ENCODE measurements around the gene D2HGDH. TPM values are rescaled to one million over a fixed set of nuclear protein-coding genes. Genes with fewer than 3 reads are reported as not detected.
A peak's percentile ranks its signal among the peaks of the same experiment; 100 is the strongest.

Gene D2HGDH
- total and polyA plus RNA-seq, 2 of the 13 experiments (the other 11 are each of a cell fraction or from before 2014, with no cell fraction given), result 19.2 to 20.3 TPM

DNA sequence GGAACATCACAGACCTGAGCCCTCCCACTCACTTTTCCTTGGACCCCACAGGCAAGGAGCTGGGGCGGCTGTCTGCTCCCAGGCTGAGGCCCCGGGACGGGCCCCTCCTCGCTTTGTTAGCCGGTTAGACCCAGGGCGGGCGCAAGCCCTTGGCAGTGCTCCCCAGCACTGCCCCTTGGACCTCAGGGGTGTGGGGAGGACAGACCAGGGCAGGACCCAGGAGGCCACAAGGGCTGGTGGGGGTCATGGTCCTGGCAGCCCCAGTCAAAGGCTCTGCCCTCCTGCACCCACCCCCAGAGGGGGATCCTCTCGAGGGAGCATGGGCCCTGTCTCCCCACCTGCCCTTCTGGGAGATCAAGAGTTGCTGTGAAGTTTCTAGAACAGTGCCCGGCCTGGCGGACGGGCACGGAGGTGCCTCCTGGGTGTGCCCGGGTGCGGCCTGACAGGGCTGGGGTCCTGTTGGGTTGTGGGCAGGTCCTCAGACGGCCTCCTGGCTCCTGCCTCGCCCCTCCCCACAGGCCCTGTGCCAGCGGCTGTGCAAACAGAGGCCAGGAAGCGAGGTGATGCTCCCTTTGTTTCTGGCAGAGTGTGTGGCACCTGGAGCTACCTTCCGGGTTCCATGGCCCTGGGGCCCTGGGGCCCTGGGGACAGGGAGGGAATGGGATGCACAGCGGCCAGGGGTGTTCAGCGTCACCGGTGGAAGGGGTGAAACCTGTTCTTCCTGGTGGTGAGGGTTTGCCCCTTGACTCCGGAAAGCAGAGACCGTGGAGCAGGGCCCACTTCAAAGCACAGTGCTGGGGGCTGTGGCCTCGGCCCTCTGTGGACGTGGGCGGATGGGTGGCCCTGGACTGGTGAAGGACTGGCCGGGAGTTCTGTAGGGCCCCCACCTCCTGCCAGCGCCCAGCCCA is 39.3 kb downstream of the D2HGDH start (continued):
- TF ChIP-seq, protein P1, sequence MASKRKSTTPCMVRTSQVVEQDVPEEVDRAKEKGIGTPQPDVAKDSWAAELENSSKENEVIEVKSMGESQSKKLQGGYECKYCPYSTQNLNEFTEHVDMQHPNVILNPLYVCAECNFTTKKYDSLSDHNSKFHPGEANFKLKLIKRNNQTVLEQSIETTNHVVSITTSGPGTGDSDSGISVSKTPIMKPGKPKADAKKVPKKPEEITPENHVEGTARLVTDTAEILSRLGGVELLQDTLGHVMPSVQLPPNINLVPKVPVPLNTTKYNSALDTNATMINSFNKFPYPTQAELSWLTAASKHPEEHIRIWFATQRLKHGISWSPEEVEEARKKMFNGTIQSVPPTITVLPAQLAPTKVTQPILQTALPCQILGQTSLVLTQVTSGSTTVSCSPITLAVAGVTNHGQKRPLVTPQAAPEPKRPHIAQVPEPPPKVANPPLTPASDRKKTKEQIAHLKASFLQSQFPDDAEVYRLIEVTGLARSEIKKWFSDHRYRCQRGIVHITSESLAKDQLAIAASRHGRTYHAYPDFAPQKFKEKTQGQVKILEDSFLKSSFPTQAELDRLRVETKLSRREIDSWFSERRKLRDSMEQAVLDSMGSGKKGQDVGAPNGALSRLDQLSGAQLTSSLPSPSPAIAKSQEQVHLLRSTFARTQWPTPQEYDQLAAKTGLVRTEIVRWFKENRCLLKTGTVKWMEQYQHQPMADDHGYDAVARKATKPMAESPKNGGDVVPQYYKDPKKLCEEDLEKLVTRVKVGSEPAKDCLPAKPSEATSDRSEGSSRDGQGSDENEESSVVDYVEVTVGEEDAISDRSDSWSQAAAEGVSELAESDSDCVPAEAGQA (IDR thresholded peaks at IDR 0.05; ENCODE audit: low read depth), result no peak
- TF ChIP-seq, protein P1 (CRISPR knock-in tag; IDR thresholded peaks at IDR 0.05; ENCODE audit: borderline replicate concordance), result no peak
- peak; percentile 44; the same call in 1 of the 2 replicates for TF ChIP-seq ZNF143 (CRISPR knock-in tag; IDR thresholded peaks at IDR 0.05)
- TF ChIP-seq MIXL1 (CRISPR knock-in tag; IDR thresholded peaks at IDR 0.05), result no peak
- peak; percentile 56 for TF ChIP-seq FOSL2 (CRISPR knock-in tag; IDR thresholded peaks at IDR 0.05)
- TF ChIP-seq NR2F2 (IDR thresholded peaks at IDR 0.05; ENCODE audit: borderline replicate concordance, low read depth), result peak; percentile 19; the same call in 1 of the 2 replicates
- no peak for TF ChIP-seq CEBPB (IDR thresholded peaks at IDR 0.05; ENCODE audit: borderline replicate concordance, low read depth, low read length)
- TF ChIP-seq, protein P2, sequence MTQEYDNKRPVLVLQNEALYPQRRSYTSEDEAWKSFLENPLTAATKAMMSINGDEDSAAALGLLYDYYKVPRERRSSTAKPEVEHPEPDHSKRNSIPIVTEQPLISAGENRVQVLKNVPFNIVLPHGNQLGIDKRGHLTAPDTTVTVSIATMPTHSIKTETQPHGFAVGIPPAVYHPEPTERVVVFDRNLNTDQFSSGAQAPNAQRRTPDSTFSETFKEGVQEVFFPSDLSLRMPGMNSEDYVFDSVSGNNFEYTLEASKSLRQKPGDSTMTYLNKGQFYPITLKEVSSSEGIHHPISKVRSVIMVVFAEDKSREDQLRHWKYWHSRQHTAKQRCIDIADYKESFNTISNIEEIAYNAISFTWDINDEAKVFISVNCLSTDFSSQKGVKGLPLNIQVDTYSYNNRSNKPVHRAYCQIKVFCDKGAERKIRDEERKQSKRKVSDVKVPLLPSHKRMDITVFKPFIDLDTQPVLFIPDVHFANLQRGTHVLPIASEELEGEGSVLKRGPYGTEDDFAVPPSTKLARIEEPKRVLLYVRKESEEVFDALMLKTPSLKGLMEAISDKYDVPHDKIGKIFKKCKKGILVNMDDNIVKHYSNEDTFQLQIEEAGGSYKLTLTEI (CRISPR knock-in tag; conservative IDR thresholded peaks at IDR 0.05), result no peak
- TF ChIP-seq REL (CRISPR knock-in tag; conservative IDR thresholded peaks at IDR 0.05), result 0 out of 2 replicates have a peak, but pooled peaks have one; percentile 16
- TF ChIP-seq, protein P3, sequence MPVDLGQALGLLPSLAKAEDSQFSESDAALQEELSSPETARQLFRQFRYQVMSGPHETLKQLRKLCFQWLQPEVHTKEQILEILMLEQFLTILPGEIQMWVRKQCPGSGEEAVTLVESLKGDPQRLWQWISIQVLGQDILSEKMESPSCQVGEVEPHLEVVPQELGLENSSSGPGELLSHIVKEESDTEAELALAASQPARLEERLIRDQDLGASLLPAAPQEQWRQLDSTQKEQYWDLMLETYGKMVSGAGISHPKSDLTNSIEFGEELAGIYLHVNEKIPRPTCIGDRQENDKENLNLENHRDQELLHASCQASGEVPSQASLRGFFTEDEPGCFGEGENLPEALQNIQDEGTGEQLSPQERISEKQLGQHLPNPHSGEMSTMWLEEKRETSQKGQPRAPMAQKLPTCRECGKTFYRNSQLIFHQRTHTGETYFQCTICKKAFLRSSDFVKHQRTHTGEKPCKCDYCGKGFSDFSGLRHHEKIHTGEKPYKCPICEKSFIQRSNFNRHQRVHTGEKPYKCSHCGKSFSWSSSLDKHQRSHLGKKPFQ (CRISPR knock-in tag; IDR thresholded peaks at IDR 0.05; ENCODE audit: insufficient replicate concordance), result peak; percentile 45
- TF ChIP-seq ZNF83 (CRISPR knock-in tag; IDR thresholded peaks at IDR 0.05; ENCODE audit: borderline replicate concordance), result 0 out of 2 replicates have a peak, but pooled peaks have one; percentile 20
- peak; percentile 91 for TF ChIP-seq ELF1 (CRISPR knock-in tag; IDR thresholded peaks at IDR 0.05)
- TF ChIP-seq ESRRA (CRISPR knock-in tag; IDR thresholded peaks at IDR 0.05; ENCODE audit: low read depth), result no peak; the same call in 1 of the 2 replicates
- TF ChIP-seq EP300 (IDR thresholded peaks at IDR 0.05; ENCODE audit: low read depth in 2 of 2, low read length in 2 of 2), result 0 out of 4 replicates have a peak, but pooled peaks of 1 of the 2 experiments have one; percentile 17
- TF ChIP-seq EP300 (CRISPR knock-in tag; IDR thresholded peaks at IDR 0.05; ENCODE audit: borderline replicate concordance), result peak; percentile 29; the same call in 1 of the 2 replicates
- 0 out of 2 replicates have a peak, but pooled peaks have one; percentile 45 for TF ChIP-seq GATA4 (IDR thresholded peaks at IDR 0.05; ENCODE audit: borderline replicate concordance, low read depth)
- TF ChIP-seq TEAD3 (CRISPR knock-in tag; optimal IDR thresholded peaks at IDR 0.05; ENCODE audit: borderline replicate concordance), result peak; percentile 33
- 0 out of 2 replicates have a peak, but pooled peaks have one; percentile 54 for TF ChIP-seq ZNF747 (CRISPR knock-in tag; IDR thresholded peaks at IDR 0.05; ENCODE audit: borderline replicate concordance)

Measured in HepG2 (cell line).